Tibial nerve (tissue), 4 donors: ENCODE measurements around the gene GRIK3. TPM values are rescaled to one million over a fixed set of nuclear protein-coding genes. Genes with fewer than 3 reads are reported as not detected.

Source experiments
- DNase-seq, 2 donors: peaks; one replicate each; pipeline ENCODE4 v3.0.0-alpha.2; 2019; ENCODE audit warnings: low spot score in 2 of 2
- H3K27ac ChIP-seq, 4 donors: fragments of 200-600 bp; sonication (generic) in 3 of 4; one replicate each; pipeline ENCODE4 v1.5.1; 2017 to 2019; ENCODE audit warnings: mild to moderate bottlenecking in 1 of 4
- H3K27me3 ChIP-seq, 2 donors: fragments of 200-600 bp; sonication (generic) in 1 of 2; one replicate each; pipeline versions ENCODE4 v1.5.1 to v1.6.0; 2017 to 2019
- H3K36me3 ChIP-seq, 3 donors: fragments of 200-600 bp; sonication (generic); one replicate each; pipeline ENCODE4 v1.5.1; 2018 to 2019
- H3K4me1 ChIP-seq, 4 donors: fragments of 200-600 bp; sonication (generic) in 3 of 4; one replicate each; pipeline ENCODE4 v1.5.1; 2017 to 2019
- H3K4me3 ChIP-seq, 4 donors: fragments of 200-600 bp; sonication (generic) in 3 of 4; one replicate each; pipeline ENCODE4 v1.5.1; 2017 to 2019; ENCODE audit warnings: mild to moderate bottlenecking in 1 of 4, moderate library complexity in 1 of 4
- H3K9me3 ChIP-seq, 4 donors: fragments of 200-600 bp; sonication (generic) in 3 of 4; one replicate each; pipeline ENCODE4 v1.5.1; 2017 to 2019
- CTCF ChIP-seq, 5 experiments: fragments of 200-600 bp in 3 of 5; fragments of 450-650 bp in 2 of 5; sonication (generic) in 3 of 5; IDR thresholded peaks; one replicate each; pipeline ENCODE4 v1.5.1; 2016 to 2019; ENCODE audit warnings: antibody characterized with exemption in 5 of 5, mild to moderate bottlenecking in 3 of 5, moderate library complexity in 2 of 5
- EP300 ChIP-seq, 2 donors: sonication (generic); formaldehyde crosslinking; IDR thresholded peaks; one replicate each; pipeline ENCODE4 v1.6.1; 2017; ENCODE audit warnings: antibody characterized with exemption in 2 of 2, mild to moderate bottlenecking in 1 of 2
- POLR2A ChIP-seq, 2 donors: fragments of 450-650 bp; IDR thresholded peaks; one replicate each; pipeline ENCODE4 v1.6.1; 2017; ENCODE audit warnings: antibody characterized with exemption in 2 of 2, mild to moderate bottlenecking in 2 of 2, moderate library complexity in 2 of 2
- WGBS, 2 donors: methylation state at CpG; one replicate each; pipeline ENCODE4 v1.1.5; 2018; 5-methylcytosine and 5-hydroxymethylcytosine counted together
- total RNA-seq, 4 donors: library from RNA; depleted of rRNA; stranded (reverse); fragments of >200 nt; gene quantifications; one replicate each; pipeline ENCODE4 v1.1.0, GENCODE V29; 2016

The GRIK3 gene
- total RNA-seq, 4 donors from 2014 or later = 12.8 to 26.2 (median 21.7) TPM

- DNase-seq = no peak
- Histone ChIP-seq H3K4me3 (no peak overlapping the region), H3K27ac (no peak overlapping the region), H3K27me3 (no peaks in the 10 kb centered on the region), H3K4me1 (peaks cover 0 to 8% (median 0%) of the 10 kb centered on the region in 4 donors), H3K36me3 (no peaks in the 10 kb centered on the region), H3K9me3 (no peaks in the 10 kb centered on the region)
- 62 to 68% methylated on average over 6 of the region's 6 CpGs for WGBS, 2 donors
- TF ChIP-seq POLR2A (IDR thresholded peaks at IDR 0.05) = no peak
- no peak for TF ChIP-seq CTCF (IDR thresholded peaks at IDR 0.05)
- no peak for TF ChIP-seq EP300 (IDR thresholded peaks at IDR 0.05)
Observed at GRCh38 chr1:37012226-37012625, 22.1 kb downstream of the GRIK3 start.

- Histone ChIP-seq H3K27me3 (no peaks in the 10 kb centered on the region), H3K36me3 (no peaks in the 10 kb centered on the region), H3K4me1 (peaks cover 0 to 19% (median 0%) of the 10 kb centered on the region in 4 donors), H3K9me3 (no peaks in the 10 kb centered on the region), H3K4me3 (no peak overlapping the region), H3K27ac (no peak overlapping the region)
- TF ChIP-seq EP300 (IDR thresholded peaks at IDR 0.05) (no peak), POLR2A (IDR thresholded peaks at IDR 0.05) (no peak), CTCF (IDR thresholded peaks at IDR 0.05) (no peak)
- 25 to 38% methylated on average over 4 of the region's 4 CpGs for WGBS, 2 donors
- no peak for DNase-seq
Observed at GRCh38 chr1:37010011-37010410, 24.3 kb downstream of the GRIK3 start.

- H3K4me1 ChIP-seq = peaks cover 0 to 19% (median 0%) of the 10 kb centered on the region in 4 donors
- no peak overlapping the region for H3K4me3 ChIP-seq
- TF ChIP-seq CTCF (IDR thresholded peaks at IDR 0.05) = no peak
- TF ChIP-seq POLR2A (IDR thresholded peaks at IDR 0.05) = no peak
- no peak for TF ChIP-seq EP300 (IDR thresholded peaks at IDR 0.05)
- no peaks in the 10 kb centered on the region for H3K27me3 ChIP-seq
- H3K9me3 ChIP-seq = no peaks in the 10 kb centered on the region
- no peak overlapping the region for H3K27ac ChIP-seq
- no peaks in the 10 kb centered on the region for H3K36me3 ChIP-seq
- no peak for DNase-seq
- WGBS, 2 donors = 13 to 19% methylated on average over 5 of the region's 5 CpGs
Observed at GRCh38 chr1:37009521-37009920, 24.8 kb downstream of the GRIK3 start.

GRCh38 chr1:37006132-37006868 is 28.0 kb downstream of the GRIK3 start:
- Histone ChIP-seq H3K4me3 (no peak overlapping the region), H3K9me3 (no peaks in the 10 kb centered on the region), H3K27me3 (no peaks in the 10 kb centered on the region), H3K27ac (no peak overlapping the region), H3K4me1 (peaks cover 0 to 19% (median 0%) of the 10 kb centered on the region in 4 donors), H3K36me3 (no peaks in the 10 kb centered on the region)
- TF ChIP-seq EP300 (IDR thresholded peaks at IDR 0.05) (no peak), CTCF (IDR thresholded peaks at IDR 0.05) (no peak), POLR2A (IDR thresholded peaks at IDR 0.05) (no peak)
- no peak for DNase-seq
- 53 to 55% methylated on average over 11 of the region's 11 CpGs for WGBS, 2 donors

- DNase-seq = no peak
- H3K27ac ChIP-seq = no peak overlapping the region
- no peaks in the 10 kb centered on the region for H3K27me3 ChIP-seq
- H3K4me1 ChIP-seq = peaks cover 0 to 11% (median 0%) of the 10 kb centered on the region in 4 donors
- 90 to 95% methylated on average over 3 of the region's 3 CpGs for WGBS, 2 donors
- H3K9me3 ChIP-seq = no peaks in the 10 kb centered on the region
- no peak for TF ChIP-seq POLR2A (IDR thresholded peaks at IDR 0.05)
- no peak for TF ChIP-seq EP300 (IDR thresholded peaks at IDR 0.05)
- TF ChIP-seq CTCF (IDR thresholded peaks at IDR 0.05) = no peak
- H3K36me3 ChIP-seq = no peaks in the 10 kb centered on the region
- H3K4me3 ChIP-seq = no peak overlapping the region
Observed at GRCh38 chr1:37002898-37003297, 31.4 kb downstream of the GRIK3 start.
